NK-92 (cell line): Measurements from ENCODE around the gene CIB1.

Experiments used
- DNase-seq: peaks from one replicate; lab custom pipeline; 2025; ENCODE audit not compliant: unreplicated experiment; lab: John Stamatoyannopoulos, UW

CIB1 gene

GRCh38 chr15:90219421-90220141 is 14.2 kb downstream of the CIB1 start:
- no peak for DNase-seq

GRCh38 chr15:90217671-90218394 is 15.9 kb downstream of the CIB1 start:
- DNase-seq = no peak

DNA sequence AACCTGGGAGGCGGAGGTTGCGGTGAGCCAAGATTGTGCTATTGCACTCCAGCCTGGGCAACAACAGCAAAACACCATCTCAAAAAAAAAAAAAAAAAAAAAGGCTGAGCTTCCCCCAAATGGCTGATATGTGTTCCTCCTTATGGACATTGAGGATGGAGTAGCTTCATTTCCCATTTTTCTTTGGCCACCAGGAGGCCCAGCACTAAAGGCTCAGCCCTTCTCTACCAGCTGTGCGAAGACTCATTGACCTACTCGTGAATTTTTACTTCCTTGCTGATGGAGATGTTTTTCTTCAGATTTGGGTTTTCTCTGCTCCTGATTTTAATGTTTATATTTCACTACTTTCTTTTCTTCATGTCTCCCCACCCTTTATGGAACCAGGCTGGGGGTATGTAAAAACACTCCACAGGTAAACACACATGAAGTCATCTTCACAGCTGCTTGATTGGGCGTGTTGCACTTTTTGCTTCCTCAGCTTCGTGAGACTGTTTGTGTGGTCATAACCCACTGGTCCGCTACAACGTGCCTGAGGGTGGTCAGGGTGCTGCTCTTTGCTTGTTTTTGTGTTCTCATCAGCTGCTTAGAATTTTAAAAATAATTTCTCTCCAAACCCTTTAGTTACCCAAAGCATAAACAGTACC is 19.1 kb downstream of the CIB1 start:
- no peak for DNase-seq

DNA sequence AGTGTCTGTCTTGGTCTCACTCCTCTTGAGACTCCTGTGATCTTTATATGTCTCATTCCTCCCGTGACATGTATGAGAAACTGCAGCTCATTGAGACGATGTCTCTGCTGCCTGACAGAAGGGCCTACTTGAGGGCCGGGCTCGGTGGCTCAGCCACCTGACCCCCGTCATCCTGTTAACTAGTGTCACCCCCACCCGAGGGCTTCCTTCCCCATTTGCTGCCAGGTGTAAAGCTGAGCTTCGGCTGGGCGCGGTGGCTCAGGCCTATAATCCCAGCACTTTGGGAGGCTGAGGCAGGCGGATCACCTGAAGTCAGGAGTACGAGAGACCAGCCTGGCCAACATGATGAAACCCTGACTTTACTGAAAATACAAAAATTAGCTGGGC is 19.9 kb downstream of the CIB1 start:
- no peak for DNase-seq

GRCh38 chr15:90213122-90213817 is 20.5 kb downstream of the CIB1 start:
- no peak for DNase-seq

DNA sequence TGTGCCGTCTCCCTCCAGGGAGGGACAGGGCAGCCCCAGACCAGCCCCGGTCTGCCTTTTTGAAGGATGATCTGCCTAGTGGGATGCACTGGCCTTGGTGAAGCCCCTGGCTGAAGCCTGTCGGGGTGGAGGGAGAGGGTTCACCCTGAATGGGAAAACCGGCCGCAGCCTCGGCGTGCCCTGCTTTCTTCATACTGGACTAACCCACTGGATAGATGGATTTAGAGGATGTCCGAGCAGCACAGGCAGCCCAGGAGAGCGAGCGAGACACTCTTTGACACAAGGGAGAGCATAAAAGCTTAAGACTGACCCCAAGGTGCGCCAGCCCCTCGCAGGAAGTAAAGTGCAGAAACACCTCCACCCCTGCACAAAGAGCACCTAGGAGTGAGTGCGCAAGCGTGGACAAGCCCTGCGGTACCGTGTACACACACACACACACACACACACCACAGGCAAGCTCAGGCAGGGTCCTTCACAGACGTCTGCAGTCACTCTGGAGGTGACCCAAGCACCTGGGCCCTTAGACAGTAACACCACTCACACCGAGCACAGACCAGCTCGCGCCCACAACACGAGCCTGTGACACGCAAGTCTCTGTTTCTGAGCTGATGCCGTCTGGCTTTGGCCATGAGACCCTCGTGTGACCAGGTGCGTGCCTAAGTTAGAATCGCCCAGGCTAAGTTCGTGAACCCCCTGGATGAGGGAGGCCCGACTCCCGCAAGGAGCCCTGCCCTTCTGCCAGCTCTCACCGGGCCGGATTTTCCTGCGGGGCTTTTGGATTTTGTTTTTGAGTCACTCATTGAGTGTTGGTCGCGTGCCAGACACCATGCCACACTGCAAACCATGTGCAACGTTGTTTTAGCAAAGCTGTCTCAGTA is 21.3 kb downstream of the CIB1 start:
- DNase-seq = no peak

DNA sequence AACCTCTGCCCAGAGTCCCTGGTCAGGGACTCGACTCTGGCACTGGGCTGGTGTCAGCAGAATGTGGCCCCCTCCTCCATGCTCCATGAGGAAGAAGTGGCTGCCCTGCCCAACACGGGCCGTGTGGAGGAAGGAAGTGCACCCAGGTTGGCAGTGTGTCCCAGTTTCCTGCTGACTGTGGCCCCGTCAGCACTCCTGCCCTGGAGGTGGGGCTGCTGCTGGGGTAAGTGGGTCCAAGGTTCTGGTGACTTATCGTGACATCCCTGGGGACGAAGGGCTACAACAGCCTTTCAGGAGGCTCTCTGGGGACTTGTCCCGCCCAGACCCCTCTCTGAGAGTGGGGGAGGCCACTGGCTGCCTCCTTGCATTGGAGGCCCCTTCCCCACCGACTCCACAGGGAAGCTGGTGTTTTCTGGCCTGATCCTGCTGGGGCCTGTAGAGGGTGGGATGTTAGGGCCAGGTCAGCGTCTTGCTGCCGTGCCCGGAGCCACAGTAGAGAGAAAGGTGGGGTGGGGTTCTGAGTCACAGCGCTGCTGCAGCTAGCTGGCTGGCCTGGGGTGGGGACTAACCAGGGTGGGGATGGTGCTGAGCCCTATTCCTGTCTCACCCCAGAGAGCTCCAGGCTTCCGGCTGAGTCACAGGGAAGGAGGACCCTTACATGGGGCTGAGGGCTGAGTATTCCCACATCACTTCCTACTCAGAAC is 22.1 kb downstream of the CIB1 start:
- DNase-seq = no peak

DNA sequence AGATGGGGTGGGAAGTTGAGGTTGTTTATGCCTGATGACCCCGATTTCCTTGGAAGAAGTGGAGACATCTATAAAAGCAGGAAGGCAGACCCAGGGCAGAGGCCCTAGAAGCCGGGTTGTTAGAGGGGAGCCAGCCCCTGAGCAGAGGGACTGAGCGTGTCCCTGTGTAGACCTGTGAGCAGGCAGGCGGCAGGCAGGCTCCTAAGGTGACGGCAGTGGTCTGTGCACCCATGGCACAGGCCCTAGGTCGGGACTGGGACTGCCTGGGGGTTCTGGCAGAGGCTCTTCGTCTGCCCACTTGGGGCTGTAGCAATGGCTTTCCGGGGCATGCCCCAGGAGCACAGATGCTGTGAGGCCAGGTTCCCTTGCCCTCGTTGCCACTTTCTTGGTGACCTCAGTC is 22.7 kb downstream of the CIB1 start:
- DNase-seq = no peak

DNA sequence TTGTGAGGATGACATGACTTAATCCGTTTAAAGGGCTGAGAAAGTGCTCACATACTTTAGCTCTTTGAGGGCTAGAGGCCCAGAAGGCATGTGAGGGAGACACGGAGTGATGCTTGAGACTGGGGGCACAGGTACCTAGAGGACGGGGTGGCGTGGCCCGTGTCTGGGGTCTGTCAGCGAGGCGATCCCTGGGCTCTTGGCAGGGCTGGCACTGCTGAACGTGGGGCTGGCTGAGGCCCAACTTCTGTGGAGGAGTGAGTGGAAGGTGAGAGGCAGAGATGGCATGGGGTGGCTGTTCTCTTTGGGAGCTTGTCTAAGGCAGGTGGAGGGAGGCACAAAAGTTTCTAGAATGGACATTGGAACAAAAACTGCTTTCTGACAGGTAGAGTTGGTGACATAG is 23.1 kb downstream of the CIB1 start:
- no peak for DNase-seq

DNA sequence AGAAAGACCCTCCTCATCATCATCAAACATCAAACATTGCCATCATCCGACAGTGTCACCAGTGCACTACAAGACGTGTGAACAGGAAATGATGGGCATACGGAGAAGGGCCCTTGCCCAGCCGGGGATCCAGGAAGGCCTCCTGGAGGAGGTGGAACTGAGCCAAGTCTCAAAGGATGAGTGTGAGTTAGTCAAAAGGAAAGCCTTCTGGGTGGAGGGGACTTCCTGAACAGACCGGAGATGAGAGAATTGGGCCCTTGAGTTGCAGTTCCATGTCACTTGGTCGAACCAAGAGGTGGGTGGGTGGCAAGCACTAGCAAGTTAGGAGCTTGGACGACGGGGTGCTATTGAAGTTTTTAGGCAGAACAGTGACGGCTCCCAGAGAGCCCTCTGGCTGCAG is 24.1 kb downstream of the CIB1 start:
- no peak for DNase-seq

DNA sequence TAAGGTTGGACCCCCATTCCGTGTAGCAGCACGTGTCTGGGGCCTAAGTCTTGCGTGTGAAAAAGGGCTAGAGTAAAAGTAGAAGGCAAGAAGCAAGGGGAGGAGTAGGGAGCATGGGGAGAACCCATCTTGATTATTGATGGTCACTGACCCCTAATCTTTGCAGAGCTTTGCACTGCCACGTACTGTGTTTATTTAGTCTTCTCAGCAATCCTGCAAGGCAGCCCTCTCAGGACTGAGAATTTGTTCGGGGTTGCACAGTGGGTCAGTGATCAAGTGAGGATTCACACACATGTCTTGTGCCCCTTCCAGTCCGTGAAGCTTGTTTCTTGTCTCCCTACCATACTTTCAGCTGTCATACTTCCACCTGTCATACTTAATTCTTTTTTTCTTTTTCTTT is 25.4 kb downstream of the CIB1 start:
- no peak for DNase-seq

DNA sequence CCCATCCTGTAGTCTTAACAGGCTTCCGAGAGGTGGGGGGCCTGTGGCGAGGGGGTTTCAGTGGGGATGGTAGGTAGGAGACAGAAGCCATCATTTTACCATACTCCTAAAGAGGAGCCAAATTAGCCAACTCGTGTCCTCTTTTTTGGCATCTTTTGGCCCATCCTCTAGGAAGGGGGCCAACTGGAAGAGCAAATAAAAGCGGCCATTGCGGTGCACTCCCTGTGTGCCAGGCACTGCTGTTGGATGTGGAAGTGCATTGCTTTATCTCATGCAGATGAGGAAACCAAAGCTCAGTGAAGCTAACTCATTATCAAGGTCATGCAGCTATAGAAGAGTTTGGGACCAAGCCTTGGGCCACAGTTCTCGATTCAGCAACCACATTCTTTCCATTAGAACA is 26.5 kb downstream of the CIB1 start:
- no peak for DNase-seq

GRCh38 chr15:90205886-90206285 is 27.9 kb downstream of the CIB1 start:
- no peak for DNase-seq

GRCh38 chr15:90205050-90205848 is 28.5 kb downstream of the CIB1 start:
- no peak for DNase-seq

DNA sequence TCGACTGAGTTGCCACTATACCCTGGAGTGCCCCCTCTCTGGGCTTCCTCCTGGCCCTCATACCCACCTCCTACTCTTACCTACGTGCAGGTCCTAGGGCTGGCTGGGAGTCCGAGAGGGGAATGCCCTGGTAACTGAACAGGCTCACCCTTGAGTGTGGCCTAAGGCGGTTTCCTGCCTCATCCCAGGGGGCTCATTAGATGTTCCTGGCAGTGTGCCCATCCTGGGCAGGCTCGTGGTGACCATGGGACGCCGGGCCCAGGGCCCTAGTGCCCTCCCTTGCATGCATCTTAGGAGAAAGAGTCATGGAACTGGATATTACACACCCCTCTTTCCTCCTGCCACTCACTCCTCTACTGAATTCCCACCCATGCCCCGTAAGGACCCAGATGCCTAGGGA is 29.8 kb downstream of the CIB1 start:
- no peak for DNase-seq

GRCh38 chr15:90203473-90203872 is 30.3 kb downstream of the CIB1 start:
- no peak for DNase-seq

DNA sequence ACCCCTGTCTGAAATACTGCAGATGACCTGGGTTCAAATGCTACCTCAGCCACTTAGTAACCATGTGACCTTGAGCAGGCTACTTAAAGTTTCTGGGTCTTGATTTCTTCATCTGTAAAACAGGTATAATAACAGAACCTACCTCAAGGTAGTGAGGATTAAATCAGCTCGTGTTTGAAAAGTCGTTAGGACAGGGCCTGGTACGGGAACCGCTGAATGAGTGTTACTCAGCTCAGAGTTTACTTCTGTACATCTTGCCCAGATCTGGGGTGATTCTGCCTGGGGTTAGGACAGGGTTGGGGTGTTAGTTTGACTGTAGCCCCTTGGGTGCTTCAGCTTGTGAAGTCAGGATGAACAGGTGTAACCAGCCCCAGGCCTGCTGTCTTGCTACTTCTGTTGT is 30.8 kb downstream of the CIB1 start:
- no peak for DNase-seq

DNA sequence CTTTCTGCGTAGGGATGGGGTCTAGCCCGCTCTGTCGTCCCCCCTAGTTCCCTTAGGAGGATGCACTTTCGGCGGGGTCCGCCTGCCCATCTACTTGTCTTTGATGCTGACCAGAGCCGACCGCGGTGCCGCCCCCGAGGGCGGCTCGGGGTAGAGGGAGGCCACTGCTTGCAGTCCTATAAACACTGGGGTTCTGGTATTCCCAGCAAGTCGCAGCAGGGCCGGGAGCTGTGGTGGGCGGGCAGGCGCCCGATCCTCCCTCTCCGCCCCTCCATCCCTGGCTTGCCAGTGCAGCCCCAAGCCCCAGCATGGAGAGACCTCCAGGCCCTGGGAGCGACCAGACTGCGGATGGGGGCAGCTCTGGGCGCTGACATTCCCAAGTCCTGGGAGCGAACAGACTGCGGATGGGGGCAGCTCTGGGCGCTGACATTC is 31.8 kb downstream of the CIB1 start:
- DNase-seq = no peak
